GM12878 (cell line): ENCODE data around the gene UBALD2. TPM values are rescaled to one million over a fixed set of nuclear protein-coding genes. Genes with fewer than 3 reads are reported as not detected.

Source experiments
- ATAC-seq: fragments of 200-7000 bp; cut with Tn5 transposase; 3 replicates; pipeline ENCODE4 v1.9.1; 2020; ENCODE audit warnings: mild to moderate bottlenecking, moderate library complexity
- BruUV-seq: library from RNA; stranded (reverse); fragments of 400-500 nt; replicated peaks from 2 replicates; lab custom pipeline; 2021; lab: Mats Ljungman, UMichigan
- CTCF ChIA-PET: fragments of 300-600 bp; sonication (Branson Sonifier 250); formaldehyde crosslinking; extraction: SDS; loops from one replicate; lab custom pipeline; 2021; ENCODE audit warnings: inconsistent platforms; lab: Yijun Ruan, JAX
- POLR2A ChIA-PET: fragments of 350-600 bp; formaldehyde crosslinking; extraction: SDS; loops from one replicate; lab custom pipeline; 2021; ENCODE audit warnings: inconsistent platforms; lab: Charles Lee
- RAD21 ChIA-PET: fragments of 300-600 bp; sonication (Branson Sonifier 250); formaldehyde crosslinking; loops from one replicate; lab custom pipeline; 2023; ENCODE audit warnings: antibody characterized with exemption; ENCODE audit not compliant: unreplicated experiment; lab: Charles Lee
- SMC1A ChIA-PET: fragments of 300-600 bp; sonication (Branson Sonifier 250); formaldehyde crosslinking; loops from one replicate; lab custom pipeline; 2023; ENCODE audit not compliant: unreplicated experiment, uncharacterized antibody; lab: Charles Lee
- DNase-seq: peaks from one replicate; pipeline ENCODE4 v3.0.0-alpha.2; 2011; ENCODE audit warnings: low read depth, low spot score
- FAIRE-seq: peaks from 3 replicates; lab custom pipeline; 2011; peaks lifted over from hg19 to GRCh38; lab: Jason Lieb, UNC
- H2AFZ ChIP-seq: 2 replicates; pipeline ENCODE4 v1.6.0; 2011; ENCODE audit warnings: low read depth, low read length, control low read depth; ENCODE audit not compliant: control insufficient read depth
- H3K27ac ChIP-seq: 2 replicates; pipeline ENCODE4 v1.5.1; 2011; ENCODE audit warnings: control low read depth; ENCODE audit not compliant: control insufficient read depth, insufficient read depth
- H3K27me3 ChIP-seq, 2 experiments: replicated peaks in 1 of 2; 2 replicates each; pipeline versions ENCODE4 v1.6.0 to v1.6.1; 2011; ENCODE audit warnings: low read length in 1 of 2; ENCODE audit not compliant: control insufficient read depth in 2 of 2, insufficient read depth in 2 of 2
- H3K36me3 ChIP-seq, 2 experiments: 2 replicates each; pipeline ENCODE4 v1.5.1; 2011; ENCODE audit warnings: low read length in 1 of 2; ENCODE audit not compliant: control insufficient read depth in 2 of 2, insufficient read depth in 2 of 2
- H3K4me1 ChIP-seq: 2 replicates; pipeline ENCODE4 v1.6.1; 2011; ENCODE audit warnings: mild to moderate bottlenecking, low read length, moderate library complexity, mixed read lengths; ENCODE audit not compliant: control insufficient read depth, insufficient read depth
- H3K4me2 ChIP-seq: 2 replicates; pipeline ENCODE4 v1.6.0; 2011; ENCODE audit warnings: control low read depth; ENCODE audit not compliant: control insufficient read depth, insufficient read depth
- H3K4me3 ChIP-seq: fragments of 200-600 bp; sonication (generic); 2 replicates; pipeline ENCODE4 v1.5.1; 2016
- H3K79me2 ChIP-seq: 2 replicates; pipeline ENCODE4 v1.6.0; 2011; ENCODE audit warnings: low read length; ENCODE audit not compliant: control insufficient read depth, insufficient read depth
- H3K9ac ChIP-seq: 2 replicates; pipeline ENCODE4 v1.8.0; 2011; ENCODE audit warnings: low read length, control low read depth, mixed read lengths; ENCODE audit not compliant: control insufficient read depth, insufficient read depth
- H3K9me3 ChIP-seq: replicated peaks from 3 replicates; pipeline ENCODE4 v1.5.1; 2011; ENCODE audit warnings: mild to moderate bottlenecking, low read length; ENCODE audit not compliant: control insufficient read depth, insufficient read depth
- H4K20me1 ChIP-seq: 2 replicates; pipeline ENCODE4 v1.6.0; 2011; ENCODE audit not compliant: control insufficient read depth, insufficient read depth
- BCL3 ChIP-seq: IDR thresholded peaks from 2 replicates; pipeline ENCODE4 v1.6.1; 2011; ENCODE audit warnings: borderline replicate concordance, low read depth, mild to moderate bottlenecking, moderate library complexity, low read length; ENCODE audit not compliant: insufficient read depth, poor library complexity, severe bottlenecking
- CHD2 ChIP-seq: IDR thresholded peaks from 2 replicates; pipeline ENCODE4 v1.6.1; 2011; ENCODE audit warnings: low read depth, low read length, improper control_type of control experiment, borderline replicate concordance
- EED ChIP-seq: sonication (generic); IDR thresholded peaks from 2 replicates; pipeline ENCODE4 v1.6.1; 2016; ENCODE audit warnings: antibody characterized with exemption, low read depth
- FOS ChIP-seq: IDR thresholded peaks from 3 replicates; pipeline ENCODE4 v1.6.1; 2011; ENCODE audit warnings: borderline replicate concordance; ENCODE audit not compliant: insufficient read length; ENCODE audit errors: extremely low read depth
- HDGF ChIP-seq: fragments of 450-650 bp; IDR thresholded peaks from 2 replicates; pipeline ENCODE4 v1.6.1; 2016; ENCODE audit warnings: antibody characterized with exemption
- IKZF1 ChIP-seq: fragments of 450-650 bp; conservative IDR thresholded peaks from 2 replicates; pipeline ENCODE4 v1.6.1; 2017; ENCODE audit warnings: antibody characterized with exemption, mild to moderate bottlenecking
- MEF2A ChIP-seq: IDR thresholded peaks from 2 replicates; pipeline ENCODE4 v1.6.1; 2011; ENCODE audit warnings: low read depth, mild to moderate bottlenecking, low read length, moderate library complexity; ENCODE audit not compliant: insufficient read depth
- MXI1 ChIP-seq: fragments of 150-350 bp; IDR thresholded peaks from 2 replicates; pipeline ENCODE4 v1.6.1; 2011; ENCODE audit warnings: low read depth, mild to moderate bottlenecking, inconsistent platforms, low read length, improper control_type of control experiment
- NR2F1 ChIP-seq: fragments of 450-650 bp; conservative IDR thresholded peaks from 2 replicates; pipeline ENCODE4 v1.6.1; 2017; ENCODE audit warnings: mild to moderate bottlenecking
- PAX8 ChIP-seq: fragments of 450-650 bp; IDR thresholded peaks from 2 replicates; pipeline ENCODE4 v1.6.1; 2017; ENCODE audit warnings: mild to moderate bottlenecking, moderate library complexity
- RAD51 ChIP-seq: fragments of 450-650 bp; IDR thresholded peaks from 2 replicates; pipeline ENCODE4 v1.6.1; 2016; ENCODE audit warnings: moderate library complexity, mild to moderate bottlenecking, inconsistent platforms
- RFX5 ChIP-seq: IDR thresholded peaks from 2 replicates; pipeline ENCODE4 v1.6.1; 2011; ENCODE audit warnings: low read depth, low read length, improper control_type of control experiment
- SMC3 ChIP-seq: IDR thresholded peaks from 2 replicates; pipeline ENCODE4 v1.6.1; 2011; ENCODE audit warnings: low read length, improper control_type of control experiment, borderline replicate concordance
- SPI1 ChIP-seq: IDR thresholded peaks from 2 replicates; pipeline ENCODE4 v1.6.1; 2011; ENCODE audit warnings: low read depth, mild to moderate bottlenecking, low read length, moderate library complexity, borderline replicate concordance; ENCODE audit not compliant: insufficient read depth
- STAT1 ChIP-seq: fragments of 450-650 bp; conservative IDR thresholded peaks from 2 replicates; pipeline ENCODE4 v1.6.1; 2014; ENCODE audit warnings: antibody characterized with exemption, mild to moderate bottlenecking
- STAT3 ChIP-seq: IDR thresholded peaks from 2 replicates; pipeline ENCODE4 v1.6.1; 2011; ENCODE audit warnings: low read depth, low read length, improper control_type of control experiment
- TBL1XR1 ChIP-seq: IDR thresholded peaks from 2 replicates; pipeline ENCODE4 v1.6.1; 2012; ENCODE audit warnings: low read depth, low read length, improper control_type of control experiment
- ZNF687 ChIP-seq: fragments of 450-650 bp; IDR thresholded peaks from 2 replicates; pipeline ENCODE4 v1.6.1; 2017; ENCODE audit warnings: mild to moderate bottlenecking, moderate library complexity
- WGBS: methylation state at CpG from one replicate; pipeline ENCODE4 v1.1.6; 2016; ENCODE audit warnings: low lambda C conversion rate; ENCODE audit not compliant: insufficient replicate concordance, insufficient coverage; ENCODE audit errors: missing lambda C conversion rate; 5-methylcytosine and 5-hydroxymethylcytosine counted together
- in situ Hi-C: fragments of 300-500 bp; cut with MboI; formaldehyde crosslinking; loops from 9 replicates; pipeline ENCODE4 v1.14.3; 2018; ENCODE audit warnings: mixed read lengths
- intact Hi-C: fragments of 100-400 bp; cut with micrococcal nuclease; formaldehyde crosslinking; loops from one replicate; pipeline ENCODE4 v1.14.2; 2022; ENCODE audit not compliant: unreplicated experiment
- polyA plus RNA-seq, 11 experiments: library from polyadenylated mRNA; depleted of rRNA in 4 of 11; unstranded in 6 of 11; stranded (reverse) in 5 of 11; fragments of >200 nt; fragmentation: Nextera tagmentation in 4 of 11; fragmentation: Illumina TruSeq in 1 of 11; extraction: Ambion mirVana in 4 of 11; extraction: Trizol in 1 of 11; gene quantifications; 1 replicate in 1 of 11; 2 replicates in 10 of 11; pipeline versions ENCODE4 v1.2.1 to v1.2.3, GENCODE V29; 2011 to 2016; ENCODE audit warnings: inconsistent platforms in 2 of 11, missing spikeins in 2 of 11, low read depth in 1 of 11
- total RNA-seq, 4 experiments: library from RNA; depleted of rRNA in 3 of 4; stranded (reverse); fragments of >200 nt in 3 of 4; fragmentation: Illumina TruSeq in 1 of 4; extraction: Trizol in 1 of 4; gene quantifications; 2 replicates each; pipeline versions ENCODE4 v1.2.1 to v1.2.3, GENCODE V29; 2013 to 2021

UBALD2 gene
- total and polyA plus RNA-seq, 10 of the 15 experiments (the other 5 are each of a cell fraction or from before 2014, with no cell fraction given): 2.8 to 165 (median 20.6) TPM

- TF ChIP-seq MEF2A: no peak
- no peak for TF ChIP-seq TBL1XR1
- no peak for TF ChIP-seq RAD51
- no peak for TF ChIP-seq MXI1
- TF ChIP-seq EED: no peak
- TF ChIP-seq IKZF1: no peak
- no peak for TF ChIP-seq NR2F1
- TF ChIP-seq ZNF687: no peak
- TF ChIP-seq RFX5: no peak
- no peak for TF ChIP-seq STAT3
- TF ChIP-seq, all 136 proteins: peak for 0
Measured at GRCh38 chr17:76307966-76308338, 42.8 kb downstream of the UBALD2 start, which contains the start of gene QRICH2 (continued).

- ChIA-PET POLR2A (interaction anchor here (0.6 kb wide), 1 partner anchor 61 kb away, joined by 3 read pairs; no protein-coding TSS in a partner anchor), RAD21 (interaction anchor here (1.4 kb wide), 1 partner anchor 9 kb away, joined by 4 read pairs; no protein-coding TSS in a partner anchor), CTCF (interaction anchor here (0.6 to 4.3 kb wide), 5 partner anchors 10 to 296 kb away, joined by 3 to 29 read pairs (median 3); partner anchors contain the start of gene SPHK1), SMC1A (interaction anchor here (0.6 to 2.3 kb wide), 2 partner anchors 149 to 656 kb away, joined by 3 to 5 read pairs; no protein-coding TSS in a partner anchor)
- in situ Hi-C loops (no loop called here), intact Hi-C loops (no loop called here)
- H3K79me2 ChIP-seq: no peaks in the 10 kb centered on the region
- H3K27me3 ChIP-seq: no peaks in the 10 kb centered on the region
- FAIRE-seq (no peak), DNase-seq (no peak), ATAC-seq (no peak)
- BruUV-seq: TSS peak; percentile 63
- peaks cover 0 to 3% of the 10 kb centered on the region in 2 experiments; a peak in 3 of 4 replicates for H3K36me3 ChIP-seq
- no peaks in the 10 kb centered on the region for H3K4me1 ChIP-seq
- no peak overlapping the region for H3K4me2 ChIP-seq
- WGBS: 40% methylated on average over 4 of the region's 4 CpGs
- H3K9me3 ChIP-seq: no peaks in the 10 kb centered on the region
- H2AFZ ChIP-seq: no peak overlapping the region
- no peak overlapping the region for H3K4me3 ChIP-seq
- no peaks in the 10 kb centered on the region for H4K20me1 ChIP-seq
- no peak overlapping the region for H3K27ac ChIP-seq
- no peak overlapping the region for H3K9ac ChIP-seq
- TF ChIP-seq SPI1 (no peak), CHD2 (no peak), FOS (no peak), SMC3 (no peak), PAX8 (no peak), HDGF (no peak), STAT1 (no peak), BCL3 (no peak)
Measured at GRCh38 chr17:76309461-76309860, 44.3 kb downstream of the UBALD2 start.
